WTC11 (cell line): Measurements from ENCODE around the gene HOXB3.

Source experiments
- CTCF ChIP-seq: fragments of 200-600 bp; IDR thresholded peaks from 2 replicates; pipeline ENCODE4 v1.8.0; 2022; ENCODE audit warnings: antibody characterized with exemption
- ERG ChIP-seq: fragments of 250-450 bp; sonication (Bioruptor Pico); IDR thresholded peaks from 2 replicates; pipeline ENCODE4 v1.8.0; 2021; ENCODE audit warnings: mild to moderate bottlenecking
- JUN ChIP-seq: sonication (generic); formaldehyde crosslinking; IDR thresholded peaks from 2 replicates; pipeline ENCODE4 v1.8.0; 2023; ENCODE audit warnings: mild to moderate bottlenecking, missing genetic modification reagents
- PRDM15 ChIP-seq: sonication (generic); formaldehyde crosslinking; IDR thresholded peaks from 2 replicates; pipeline ENCODE4 v1.8.0; 2022; ENCODE audit warnings: missing genetic modification reagents
- USF1 ChIP-seq: sonication (generic); formaldehyde crosslinking; IDR thresholded peaks from 2 replicates; pipeline ENCODE4 v1.8.0; 2022; ENCODE audit warnings: mild to moderate bottlenecking, missing genetic modification reagents
- ZNF317 ChIP-seq: sonication (generic); formaldehyde crosslinking; IDR thresholded peaks from 2 replicates; pipeline ENCODE4 v1.8.1; 2023; ENCODE audit warnings: low read depth, mild to moderate bottlenecking, moderate library complexity, missing genetic modification reagents, borderline replicate concordance

- TF ChIP-seq ZNF317 (CRISPR knock-in tag) (no peak), CTCF (no peak), JUN (CRISPR knock-in tag) (no peak), PRDM15 (CRISPR knock-in tag) (no peak), USF1 (CRISPR knock-in tag) (no peak), ERG (CRISPR knock-in tag) (no peak)
Measured at GRCh38 chr17:48540213-48540612, 49.8 kb downstream of the HOXB3 start.
